Thoracic aorta (tissue), 2 donors: ENCODE data around the gene ADAMTS17. TPM values are rescaled to one million over a fixed set of nuclear protein-coding genes. Genes with fewer than 3 reads are reported as not detected.

Experiments used
- ATAC-seq: fragments of 150-250 bp; one replicate; pipeline ENCODE4 v1.8.0; 2017; ENCODE audit warnings: low read depth; ENCODE audit not compliant: insufficient number of reproducible peaks, low FRiP score
- DNase-seq: peaks from one replicate; pipeline ENCODE4 v3.0.0-alpha.2; 2020; ENCODE audit warnings: low spot score
- H3K27ac ChIP-seq, 2 donors: fragments of 200-600 bp; sonication (generic); 1 replicate in 1 of 2; 2 replicates in 1 of 2; pipeline ENCODE4 v1.5.1; 2016; ENCODE audit warnings: mild to moderate bottlenecking in 2 of 2, moderate library complexity in 2 of 2
- H3K27me3 ChIP-seq: fragments of 200-600 bp; sonication (generic); replicated peaks from 2 replicates; pipeline ENCODE4 v1.6.0; 2016; ENCODE audit warnings: mild to moderate bottlenecking; ENCODE audit not compliant: insufficient read depth
- H3K36me3 ChIP-seq: fragments of 200-600 bp; sonication (generic); one replicate; pipeline ENCODE4 v1.5.1; 2016
- H3K4me1 ChIP-seq, 2 donors: fragments of 200-600 bp; sonication (generic); 1 replicate in 1 of 2; 2 replicates in 1 of 2; pipeline versions ENCODE4 v1.5.1 to v1.6.0; 2016; ENCODE audit warnings: low read depth in 2 of 2, mild to moderate bottlenecking in 1 of 2; ENCODE audit not compliant: control insufficient read depth in 1 of 2
- H3K4me3 ChIP-seq: fragments of 200-600 bp; sonication (generic); 2 replicates; pipeline ENCODE4 v1.5.1; 2016; ENCODE audit warnings: mild to moderate bottlenecking
- H3K9me3 ChIP-seq: fragments of 200-600 bp; sonication (generic); 2 replicates; pipeline ENCODE4 v1.5.1; 2016
- total RNA-seq, 2 donors: library from RNA; depleted of rRNA; stranded (reverse); fragments of >200 nt; gene quantifications; one replicate each; pipeline versions ENCODE4 v1.1.0 to v1.2.3, GENCODE V29; 2016
- TF ChIP-seq, protein P1 (sequence below): fragments of 200-600 bp; sonication (generic); IDR thresholded peaks from one replicate; pipeline ENCODE4 v1.5.1; 2019; ENCODE audit warnings: antibody characterized with exemption

ADAMTS17 gene
- total RNA-seq, 2 donors from 2014 or later = 2.8 to 8.1 TPM

GRCh38 chr15:100189319-100189718, 152.5 kb downstream of the ADAMTS17 start:
- no peak for DNase-seq
- no peaks in the 10 kb centered on the region for H3K4me1 ChIP-seq
- TF ChIP-seq, protein P1, sequence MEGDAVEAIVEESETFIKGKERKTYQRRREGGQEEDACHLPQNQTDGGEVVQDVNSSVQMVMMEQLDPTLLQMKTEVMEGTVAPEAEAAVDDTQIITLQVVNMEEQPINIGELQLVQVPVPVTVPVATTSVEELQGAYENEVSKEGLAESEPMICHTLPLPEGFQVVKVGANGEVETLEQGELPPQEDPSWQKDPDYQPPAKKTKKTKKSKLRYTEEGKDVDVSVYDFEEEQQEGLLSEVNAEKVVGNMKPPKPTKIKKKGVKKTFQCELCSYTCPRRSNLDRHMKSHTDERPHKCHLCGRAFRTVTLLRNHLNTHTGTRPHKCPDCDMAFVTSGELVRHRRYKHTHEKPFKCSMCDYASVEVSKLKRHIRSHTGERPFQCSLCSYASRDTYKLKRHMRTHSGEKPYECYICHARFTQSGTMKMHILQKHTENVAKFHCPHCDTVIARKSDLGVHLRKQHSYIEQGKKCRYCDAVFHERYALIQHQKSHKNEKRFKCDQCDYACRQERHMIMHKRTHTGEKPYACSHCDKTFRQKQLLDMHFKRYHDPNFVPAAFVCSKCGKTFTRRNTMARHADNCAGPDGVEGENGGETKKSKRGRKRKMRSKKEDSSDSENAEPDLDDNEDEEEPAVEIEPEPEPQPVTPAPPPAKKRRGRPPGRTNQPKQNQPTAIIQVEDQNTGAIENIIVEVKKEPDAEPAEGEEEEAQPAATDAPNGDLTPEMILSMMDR = no peak
- no peak overlapping the region for H3K27ac ChIP-seq
- H3K27me3 ChIP-seq = no peaks in the 10 kb centered on the region
- H3K36me3 ChIP-seq = no peaks in the 10 kb centered on the region
- no peaks in the 10 kb centered on the region for H3K9me3 ChIP-seq
- no peak for ATAC-seq
- H3K4me3 ChIP-seq = no peak overlapping the region

DNA sequence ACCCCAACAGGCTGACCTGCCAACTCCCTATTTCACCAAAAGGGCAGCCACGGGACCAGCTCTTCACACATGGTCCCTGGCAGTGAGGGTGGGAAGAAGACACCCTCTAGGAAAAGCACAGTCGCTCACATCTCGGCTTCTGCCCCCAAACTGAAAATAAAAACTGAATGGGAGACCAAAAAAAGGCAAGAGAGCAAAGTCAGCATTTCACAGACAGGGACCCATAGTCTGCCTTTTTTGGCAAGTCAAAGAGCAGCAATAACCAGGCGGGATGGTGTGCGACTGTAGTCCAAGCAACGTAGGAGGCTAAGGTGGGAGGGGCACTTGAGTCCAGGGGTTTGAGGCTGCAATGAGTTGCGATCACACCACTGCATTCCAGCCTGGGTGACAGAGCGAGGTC, 154.1 kb downstream of the ADAMTS17 start:
- Histone ChIP-seq H3K36me3 (no peaks in the 10 kb centered on the region), H3K4me3 (no peak overlapping the region), H3K27me3 (no peaks in the 10 kb centered on the region), H3K4me1 (no peaks in the 10 kb centered on the region), H3K9me3 (no peaks in the 10 kb centered on the region), H3K27ac (no peak overlapping the region)
- ATAC-seq (no peak), DNase-seq (no peak)
- TF ChIP-seq, protein P1 = no peak

DNA sequence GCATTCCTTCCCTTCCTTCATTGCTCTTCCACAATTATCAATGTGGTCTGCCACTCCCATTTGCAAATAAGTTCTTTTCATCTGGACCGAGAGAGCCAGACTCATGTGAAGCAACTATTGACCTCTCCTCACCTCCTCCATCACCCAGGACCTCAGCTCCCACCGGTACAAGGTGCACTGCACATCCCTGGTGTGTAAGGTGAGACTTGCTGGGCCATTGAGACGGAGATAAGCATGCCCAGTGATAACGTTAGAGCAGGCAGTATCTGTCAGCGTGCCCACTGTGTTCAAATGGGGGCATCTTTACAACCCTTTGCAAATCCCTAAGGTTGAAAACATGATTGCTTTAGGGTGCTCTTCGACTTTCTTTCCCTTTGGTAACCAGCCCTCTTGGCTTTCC, 154.8 kb downstream of the ADAMTS17 start:
- ATAC-seq = no peak
- Histone ChIP-seq H3K27me3 (no peaks in the 10 kb centered on the region), H3K4me1 (no peaks in the 10 kb centered on the region), H3K36me3 (no peaks in the 10 kb centered on the region), H3K9me3 (no peaks in the 10 kb centered on the region), H3K27ac (no peak overlapping the region), H3K4me3 (no peak overlapping the region)
- TF ChIP-seq, protein P1 = no peak
- no peak for DNase-seq

DNA sequence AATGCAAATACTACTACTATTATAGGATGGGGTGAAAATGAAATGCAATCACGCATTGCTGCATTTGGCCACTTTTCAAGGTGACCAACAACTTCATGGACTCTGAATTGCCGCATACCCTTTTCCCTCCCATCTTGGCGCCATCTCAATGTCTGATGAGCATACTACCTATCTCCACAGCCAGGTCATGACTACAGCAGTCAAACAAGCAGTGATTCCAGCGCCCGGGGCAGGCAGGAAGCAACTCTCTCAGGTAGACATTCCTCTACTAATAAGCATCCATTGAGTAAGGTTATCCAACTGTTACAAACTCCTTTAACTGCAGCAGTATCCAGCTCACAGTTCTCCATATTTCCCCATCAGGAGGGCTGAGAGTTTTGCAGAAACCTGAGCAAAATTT, 155.4 kb downstream of the ADAMTS17 start:
- Histone ChIP-seq H3K4me3 (no peak overlapping the region), H3K27me3 (no peaks in the 10 kb centered on the region), H3K27ac (no peak overlapping the region), H3K9me3 (no peaks in the 10 kb centered on the region), H3K4me1 (no peaks in the 10 kb centered on the region), H3K36me3 (no peaks in the 10 kb centered on the region)
- DNase-seq = no peak
- TF ChIP-seq, protein P1 = no peak
- no peak for ATAC-seq

DNA sequence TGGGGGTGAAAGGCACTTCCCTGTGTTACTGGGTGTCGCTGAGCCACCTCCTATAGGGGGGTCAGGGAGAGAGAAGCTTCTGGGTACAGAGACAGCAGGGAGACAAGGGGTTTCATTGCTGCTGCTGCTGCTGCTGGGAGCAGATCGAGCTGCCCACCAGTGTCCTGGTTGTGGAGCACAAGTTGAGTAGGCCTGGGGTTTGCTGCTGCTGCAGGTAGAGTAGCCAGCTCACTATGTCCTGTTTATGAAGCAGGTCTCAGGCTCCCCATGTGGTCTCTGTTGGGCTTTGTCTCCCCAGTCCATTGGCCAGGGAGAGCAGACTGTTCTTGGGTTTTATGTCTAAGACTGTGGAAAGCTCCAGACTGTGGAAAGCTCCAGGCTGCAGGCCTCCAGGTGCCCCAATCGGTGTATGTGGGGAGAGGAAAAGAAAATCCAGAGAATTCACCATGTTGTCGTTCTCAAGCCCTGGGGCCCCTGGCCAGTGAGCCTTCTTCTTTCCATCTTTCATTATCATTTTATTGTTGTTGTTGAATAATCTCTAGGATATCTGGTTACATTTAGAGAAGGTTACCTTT, 157.8 kb downstream of the ADAMTS17 start:
- Histone ChIP-seq H3K4me1 (no peaks in the 10 kb centered on the region), H3K36me3 (no peaks in the 10 kb centered on the region), H3K27ac (no peak overlapping the region), H3K4me3 (no peak overlapping the region), H3K27me3 (no peaks in the 10 kb centered on the region), H3K9me3 (no peaks in the 10 kb centered on the region)
- DNase-seq = no peak
- ATAC-seq = no peak
- TF ChIP-seq, protein P1 = no peak
